K562 (cell line): ENCODE data around the gene FKBP15. TPM values are rescaled to one million over a fixed set of nuclear protein-coding genes. Genes with fewer than 3 reads are reported as not detected.

ENCODE experiments used
- BDP1 ChIP-seq: IDR thresholded peaks from 3 replicates; pipeline ENCODE4 v1.6.1; 2011; ENCODE audit not compliant: insufficient read length, insufficient read depth
- CREB3 ChIP-seq: fragments of 450-650 bp; conservative IDR thresholded peaks from 2 replicates; pipeline ENCODE4 v1.6.1; 2016; ENCODE audit warnings: missing genetic modification characterization, low read depth, mild to moderate bottlenecking, missing compliant biosample characterization, moderate library complexity
- CREBBP ChIP-seq: IDR thresholded peaks from one replicate; pipeline ENCODE4 v1.6.1; 2012; ENCODE audit warnings: low read depth, mild to moderate bottlenecking, control low read depth, inconsistent platforms, low read length
- DEAF1 ChIP-seq: fragments of 450-650 bp; formaldehyde crosslinking; IDR thresholded peaks from 2 replicates; pipeline ENCODE4 v1.4.0; 2020; ENCODE audit warnings: mild to moderate bottlenecking, moderate library complexity
- E4F1 ChIP-seq: fragments of 250-450 bp; sonication (Bioruptor Pico); IDR thresholded peaks from 2 replicates; pipeline ENCODE4 v1.5.0; 2021; ENCODE audit warnings: mild to moderate bottlenecking, borderline replicate concordance
- EP300 ChIP-seq: IDR thresholded peaks from 2 replicates; pipeline ENCODE4 v1.6.1; 2012; ENCODE audit warnings: low read length, improper control_type of control experiment
- FOXM1 ChIP-seq, 2 experiments: fragments of 450-650 bp in 1 of 2; sonication (generic) in 1 of 2; formaldehyde crosslinking in 1 of 2; IDR thresholded peaks; 2 replicates each; pipeline versions ENCODE4 v1.6.1 to v1.9.0; 2017 to 2022; ENCODE audit warnings: low read depth in 2 of 2, mild to moderate bottlenecking in 2 of 2, missing genetic modification reagents in 1 of 2, moderate library complexity in 1 of 2
- FUS ChIP-seq: fragments of 200-400 bp; formaldehyde crosslinking; optimal IDR thresholded peaks from 2 replicates; pipeline ENCODE3; 2017; ENCODE audit warnings: low read depth, low read length
- HDAC6 ChIP-seq: IDR thresholded peaks from 2 replicates; pipeline ENCODE4 v1.6.1; 2012; ENCODE audit warnings: low read depth, mild to moderate bottlenecking, control low read depth, inconsistent platforms, low read length, moderate library complexity
- JUND ChIP-seq, 2 experiments: IDR thresholded peaks; 2 replicates in 1 of 2; 3 replicates in 1 of 2; pipeline ENCODE4 v1.6.1; 2011; ENCODE audit warnings: borderline replicate concordance in 2 of 2, low read depth in 2 of 2, low read length in 2 of 2, improper control_type of control experiment in 1 of 2, missing biosample characterization in 1 of 2, missing genetic modification characterization in 1 of 2, missing genetic modification reagents in 1 of 2
- MAX ChIP-seq: sonication (generic); formaldehyde crosslinking; IDR thresholded peaks from 2 replicates; pipeline ENCODE4 v1.9.0; 2022; ENCODE audit warnings: mild to moderate bottlenecking, missing genetic modification reagents
- NUFIP1 ChIP-seq: fragments of 450-650 bp; IDR thresholded peaks from 2 replicates; pipeline ENCODE4 v1.6.1; 2018; ENCODE audit not compliant: partially characterized antibody
- ZBTB11 ChIP-seq, 3 experiments: fragments of 200-800 bp in 1 of 3; fragments of 250-450 bp in 1 of 3; fragments of 450-650 bp in 1 of 3; sonication (Bioruptor Pico) in 1 of 3; sonication (Bioruptor generic) in 1 of 3; formaldehyde crosslinking in 1 of 3; IDR thresholded peaks; 2 replicates each; pipeline versions ENCODE4 v1.6.1 to v1.8.0; 2016 to 2022; ENCODE audit warnings: mild to moderate bottlenecking in 2 of 3, missing genetic modification characterization in 2 of 3, missing compliant biosample characterization in 1 of 3, moderate library complexity in 1 of 3
- ZNF408 ChIP-seq: fragments of 250-450 bp; sonication (Bioruptor Pico); IDR thresholded peaks from 2 replicates; pipeline ENCODE4 v1.4.0; 2020; ENCODE audit warnings: low read depth, mild to moderate bottlenecking, moderate library complexity
- ZNF511 ChIP-seq: sonication (generic); formaldehyde crosslinking; IDR thresholded peaks from 2 replicates; pipeline ENCODE4 v1.8.0; 2022; ENCODE audit warnings: mild to moderate bottlenecking, missing genetic modification reagents
- polyA plus RNA-seq, 8 experiments: library from polyadenylated mRNA; depleted of rRNA in 4 of 8; stranded (reverse) in 5 of 8; unstranded in 3 of 8; fragments of >200 nt; fragmentation: Nextera tagmentation in 2 of 8; fragmentation: Illumina TruSeq in 1 of 8; extraction: Ambion mirVana in 2 of 8; extraction: Trizol in 1 of 8; gene quantifications; 2 replicates each; pipeline versions ENCODE4 v1.2.1 to v1.2.3, GENCODE V29; 2011 to 2014; ENCODE audit warnings: inconsistent platforms in 1 of 8, missing spikeins in 1 of 8
- total RNA-seq, 7 experiments: library from RNA; depleted of rRNA in 6 of 7; stranded (reverse); fragments of >200 nt in 6 of 7; fragmentation: Illumina TruSeq in 2 of 7; extraction: Trizol in 2 of 7; gene quantifications; 2 replicates each; pipeline versions ENCODE4 v1.2.1 to v1.2.3, GENCODE V29; 2011 to 2021; ENCODE audit warnings: low replicate concordance in 1 of 7

The FKBP15 gene
- total and polyA plus RNA-seq, 9 of the 15 experiments (the other 6 are each of a cell fraction or from before 2014, with no cell fraction given), result 8.7 to 38.0 (median 18.9) TPM

- no peak for TF ChIP-seq E4F1 (CRISPR knock-in tag)
- no peak for TF ChIP-seq FUS
- TF ChIP-seq NUFIP1, result no peak
- TF ChIP-seq JUND (IDR thresholded peaks at IDR 0.05; ENCODE audit: borderline replicate concordance, low read depth, low read length), result no peak
- TF ChIP-seq JUND (tag; IDR thresholded peaks at IDR 0.05; ENCODE audit: borderline replicate concordance, low read depth, low read length), result no peak
- TF ChIP-seq ZNF408, result no peak
- TF ChIP-seq EP300, result no peak
- TF ChIP-seq CREB3 (tag), result no peak
- no peak for TF ChIP-seq CREBBP
- no peak for TF ChIP-seq MAX
- TF ChIP-seq ZBTB11 (CRISPR knock-in tag; IDR thresholded peaks at IDR 0.05), result no peak
- TF ChIP-seq ZNF511 (CRISPR knock-in tag), result no peak; the same call in 1 of the 2 replicates
- TF ChIP-seq FOXM1 (IDR thresholded peaks at IDR 0.05; ENCODE audit: low read depth), result no peak
- TF ChIP-seq FOXM1 (CRISPR knock-in tag; IDR thresholded peaks at IDR 0.05; ENCODE audit: low read depth), result no peak
- no peak for TF ChIP-seq HDAC6
- TF ChIP-seq DEAF1 (CRISPR knock-in tag), result no peak
- TF ChIP-seq BDP1, result no peak
Observed at GRCh38 chr9:113221800-113222481, 864 bp upstream of the FKBP15 start (continued).
